ENCODE data around the gene IQCH. TPM values are rescaled to one million over a fixed set of nuclear protein-coding genes. Genes with fewer than 3 reads are reported as not detected.

Gene IQCH
- total RNA-seq, 1 experiment from 2014 or later = 1.1 TPM

- no peak for DNase-seq
- Histone ChIP-seq H3K18ac (ENCODE audit: insufficient read length, low read depth, low read length) (no peak overlapping the region), H3K27me3 (ENCODE audit: insufficient read depth, low read length) (no peaks in the 10 kb centered on the region), H2AFZ (ENCODE audit: low read length) (no peak overlapping the region), H3K9me3 (ENCODE audit: control insufficient read depth, low read depth, low read length) (no peaks in the 10 kb centered on the region), H3K27ac (ENCODE audit: insufficient read length, low read depth, low read length) (no peak overlapping the region), H4K91ac (ENCODE audit: insufficient read length, low read depth, low read length) (no peak overlapping the region), H2BK5ac (ENCODE audit: insufficient read length, low read length) (no peak overlapping the region), H4K8ac (replicated peaks; ENCODE audit: insufficient read length, low read depth, low read length) (no peak overlapping the region), H3K4me2 (ENCODE audit: insufficient read depth, insufficient read length, low read length) (no peak overlapping the region), H2AK5ac (ENCODE audit: insufficient read length, low read length) (no peak overlapping the region), H2BK12ac (ENCODE audit: insufficient read length, low read depth, low read length) (no peak overlapping the region), H3T11ph (ENCODE audit: low read length) (no peak overlapping the region), H2BK120ac (ENCODE audit: low read depth, low read length, poor library complexity, severe bottlenecking) (no peak overlapping the region), H2BK15ac (ENCODE audit: low read depth, low read length) (no peak overlapping the region), H2BK20ac (ENCODE audit: low read depth, low read length, poor library complexity, severe bottlenecking) (no peak overlapping the region), H3K79me1 (ENCODE audit: insufficient read depth, low read depth, low read length, poor library complexity, severe bottlenecking) (no peaks in the 10 kb centered on the region), H3K56ac (ENCODE audit: insufficient read length, low read depth, low read length) (no peak overlapping the region), H3K79me2 (ENCODE audit: insufficient read depth, low read length) (no peaks in the 10 kb centered on the region), H3K9ac (ENCODE audit: extremely low read depth, insufficient read length, low read length) (no peak overlapping the region), H4K5ac (ENCODE audit: insufficient read length, low read depth, low read length) (no peak overlapping the region), H3K4ac (ENCODE audit: low read depth, low read length) (no peak overlapping the region), H3K4me1 (ENCODE audit: insufficient read depth, low read length) (no peaks in the 10 kb centered on the region), H3K14ac (ENCODE audit: insufficient read depth, low read length) (no peak overlapping the region), H3K23me2 (ENCODE audit: insufficient read length, low read depth, low read length, poor library complexity, severe bottlenecking) (no peaks in the 10 kb centered on the region), H3K23ac (ENCODE audit: insufficient read length, low read depth, low read length) (no peak overlapping the region), H4K20me1 (ENCODE audit: control insufficient read depth, insufficient read depth, insufficient read length) (no peaks in the 10 kb centered on the region)
- no peak overlapping the region for H3K27ac Mint-ChIP-seq
- no peaks in the 10 kb centered on the region for H3K27me3 Mint-ChIP-seq (ENCODE audit: low read depth)
- TF ChIP-seq CTCF (conservative IDR thresholded peaks at IDR 0.05) = no peak
- H3K4me3 Mint-ChIP-seq = no peak overlapping the region
- H3K4me1 Mint-ChIP-seq = no peaks in the 10 kb centered on the region
- peaks cover 5 to 10% of the 10 kb centered on the region in 2 experiments for H3K9me3 Mint-ChIP-seq
- WGBS (ENCODE audit: extremely low coverage, insufficient read length, low lambda C conversion rate) = no CpG with 5 or more reads among the region's 2 CpGs
- peaks cover 3 to 14% (median 8%) of the 10 kb centered on the region in 3 experiments; a peak in 4 of 7 replicates for H3K36me3 Mint-ChIP-seq (ENCODE audit: insufficient read depth in 1 of 3, low read depth in 3 of 3)
Observed at GRCh38 chr15:67341539-67341938, 87.0 kb downstream of the IQCH start.

Measured in H9 (cell line).